GM12875 (cell line): ENCODE data around the gene APP.
"Not testable (repeated sequence)": the region's sequence is repeated elsewhere in the genome, so short reads cannot be mapped to it uniquely, and the experiment has no call there.

Source experiments
- H3K4me3 ChIP-seq: one replicate; pipeline ENCODE4 v1.5.1; 2011; ENCODE audit warnings: low read depth, low read length, control low read depth
- TF ChIP-seq, protein P1 (sequence below): IDR thresholded peaks from 2 replicates; pipeline ENCODE4 v1.5.1; 2011; ENCODE audit warnings: low read depth, mild to moderate bottlenecking, control low read depth, inconsistent platforms, low read length, moderate library complexity, borderline replicate concordance; ENCODE audit not compliant: insufficient read depth

APP gene

DNA sequence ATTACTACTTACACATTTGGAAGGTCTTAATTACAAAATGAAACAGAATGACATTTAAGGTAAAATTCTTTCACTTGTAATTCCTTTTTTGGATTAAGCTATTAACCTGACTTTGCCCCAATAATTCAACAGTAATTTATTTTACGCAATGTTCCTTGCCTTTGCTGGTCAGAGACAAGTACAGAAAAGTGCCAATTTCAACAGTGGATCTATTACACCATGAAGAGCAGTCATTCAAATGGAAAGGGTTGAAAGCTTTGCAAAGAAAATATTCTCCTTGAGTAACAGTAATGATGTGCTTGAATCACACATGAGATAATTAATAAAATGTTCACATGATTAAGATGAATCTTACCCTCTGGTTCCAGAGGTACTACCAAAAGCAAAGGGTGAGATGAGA lies 84.7 kb downstream of the APP start:
- no peak overlapping the region for H3K4me3 ChIP-seq
- TF ChIP-seq, protein P1, sequence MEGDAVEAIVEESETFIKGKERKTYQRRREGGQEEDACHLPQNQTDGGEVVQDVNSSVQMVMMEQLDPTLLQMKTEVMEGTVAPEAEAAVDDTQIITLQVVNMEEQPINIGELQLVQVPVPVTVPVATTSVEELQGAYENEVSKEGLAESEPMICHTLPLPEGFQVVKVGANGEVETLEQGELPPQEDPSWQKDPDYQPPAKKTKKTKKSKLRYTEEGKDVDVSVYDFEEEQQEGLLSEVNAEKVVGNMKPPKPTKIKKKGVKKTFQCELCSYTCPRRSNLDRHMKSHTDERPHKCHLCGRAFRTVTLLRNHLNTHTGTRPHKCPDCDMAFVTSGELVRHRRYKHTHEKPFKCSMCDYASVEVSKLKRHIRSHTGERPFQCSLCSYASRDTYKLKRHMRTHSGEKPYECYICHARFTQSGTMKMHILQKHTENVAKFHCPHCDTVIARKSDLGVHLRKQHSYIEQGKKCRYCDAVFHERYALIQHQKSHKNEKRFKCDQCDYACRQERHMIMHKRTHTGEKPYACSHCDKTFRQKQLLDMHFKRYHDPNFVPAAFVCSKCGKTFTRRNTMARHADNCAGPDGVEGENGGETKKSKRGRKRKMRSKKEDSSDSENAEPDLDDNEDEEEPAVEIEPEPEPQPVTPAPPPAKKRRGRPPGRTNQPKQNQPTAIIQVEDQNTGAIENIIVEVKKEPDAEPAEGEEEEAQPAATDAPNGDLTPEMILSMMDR = no peak

DNA sequence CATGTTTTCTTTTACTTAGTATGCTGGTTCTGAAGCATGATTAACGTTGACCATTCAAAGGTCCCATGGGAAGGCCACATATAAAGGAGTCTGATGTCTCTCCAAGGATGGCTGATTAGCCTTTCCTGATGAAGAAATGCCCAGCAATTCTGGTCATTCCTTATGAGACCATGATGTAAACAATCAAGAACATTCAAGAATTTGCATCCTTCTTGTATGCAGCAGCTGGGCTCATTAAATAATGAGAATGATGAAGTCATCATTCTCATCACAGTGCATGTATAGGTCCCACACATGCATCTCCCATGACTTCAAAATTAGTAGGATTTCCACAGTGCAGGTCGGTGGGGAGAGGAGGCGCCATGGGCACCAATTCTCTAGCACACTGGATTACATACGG lies 85.4 kb downstream of the APP start:
- H3K4me3 ChIP-seq = no peak overlapping the region
- TF ChIP-seq, protein P1 = no peak

- no peak overlapping the region for H3K4me3 ChIP-seq
- TF ChIP-seq, protein P1 = no peak
These were observed 88.0 kb downstream of the APP start for GRCh38 chr21:26082549-26082948.

DNA sequence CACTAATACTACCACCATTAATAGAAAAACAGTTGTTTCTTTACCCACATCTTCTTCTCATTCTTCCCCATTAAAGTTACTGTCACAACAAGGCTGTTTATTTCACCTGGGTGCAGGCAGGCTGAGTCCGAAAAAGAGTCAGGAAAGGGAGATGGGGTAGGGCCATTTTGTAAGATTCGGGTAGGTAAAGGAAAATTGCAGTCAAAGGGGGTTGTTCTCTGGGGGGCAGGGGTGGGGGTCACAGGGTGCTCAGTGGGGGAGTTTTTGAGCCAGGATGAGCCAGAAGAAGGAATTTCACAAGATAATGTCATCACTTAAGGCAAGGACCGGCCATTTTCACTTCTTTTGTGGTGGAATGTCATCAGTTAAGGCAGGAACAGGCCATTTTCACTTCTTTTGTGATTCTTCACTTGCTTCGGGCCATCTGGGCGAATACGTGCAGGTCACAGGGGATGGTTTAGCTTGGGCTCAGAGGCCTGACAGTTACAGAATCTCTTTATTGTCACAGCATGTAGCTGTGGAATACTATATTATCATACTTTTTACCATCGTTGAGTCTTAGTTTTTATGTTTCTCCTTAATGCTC lies 89.3 kb downstream of the APP start:
- not testable (repeated sequence) for H3K4me3 ChIP-seq

GRCh38 chr21:26080211-26080610 lies 90.4 kb downstream of the APP start:
- TF ChIP-seq, protein P1 = no peak
- H3K4me3 ChIP-seq = no peak overlapping the region

DNA sequence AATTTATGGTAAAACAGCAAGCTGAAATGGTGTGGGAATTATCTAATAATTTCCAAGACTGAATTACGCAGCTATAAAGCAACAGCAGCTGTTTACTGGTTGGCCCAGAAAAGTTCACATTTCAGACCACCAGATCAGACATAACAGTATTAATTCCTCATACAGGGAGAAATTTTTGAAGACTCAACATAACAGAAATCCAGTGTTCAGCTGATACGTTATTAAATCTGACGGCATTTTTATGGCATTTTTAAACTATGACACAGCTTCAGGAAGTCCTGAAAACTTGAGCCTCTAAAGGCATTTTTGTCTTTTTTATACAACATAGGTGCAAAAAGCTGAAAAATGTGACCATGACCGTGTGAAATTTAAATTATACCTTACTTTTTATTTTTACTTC lies 91.2 kb downstream of the APP start:
- H3K4me3 ChIP-seq = no peak overlapping the region
- TF ChIP-seq, protein P1 = no peak

DNA sequence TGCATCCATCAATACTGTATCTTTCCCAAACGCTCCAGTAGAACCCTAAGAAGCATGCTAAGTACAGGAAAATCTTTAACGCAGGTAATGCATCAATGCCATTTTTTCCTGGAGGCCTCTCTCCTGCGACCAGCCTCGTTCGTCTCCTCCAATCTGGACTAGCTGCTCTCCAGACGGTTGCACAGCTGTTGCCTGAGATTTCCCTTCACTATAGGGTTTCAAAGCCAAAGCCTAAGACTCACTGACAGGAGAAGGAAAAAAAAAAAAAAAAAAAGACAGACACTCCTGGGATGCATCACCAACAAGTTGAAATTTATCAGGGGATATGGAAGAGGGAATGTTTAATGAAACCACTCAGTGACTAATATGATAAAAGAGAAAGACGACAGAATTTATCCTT lies 93.0 kb downstream of the APP start:
- H3K4me3 ChIP-seq = no peak overlapping the region
- TF ChIP-seq, protein P1 = no peak
